ENCODE data around the gene RECK.

Gene RECK

GRCh38 chr9:36023260-36024048 lies 13.3 kb upstream of the RECK start:
- DNase-seq (ENCODE audit: low read depth, low spot score): peak; percentile 26
- no peak overlapping the region for H3K27ac ChIP-seq

- H3K27ac ChIP-seq: peak overlapping the region; percentile 46
- peak; percentile 56 for DNase-seq (ENCODE audit: low read depth, low spot score)
These were observed 11.0 kb upstream of the RECK start for GRCh38 chr9:36025746-36026145.

- peak overlapping the region; percentile 42 for H3K27ac ChIP-seq
- DNase-seq (ENCODE audit: low read depth, low spot score): no peak
These were observed 7.5 kb upstream of the RECK start for GRCh38 chr9:36029202-36029601.

- H3K27ac ChIP-seq: peak overlapping the region; percentile 42
- peak; percentile 80 for DNase-seq (ENCODE audit: low read depth, low spot score)
These were observed 6.8 kb upstream of the RECK start for GRCh38 chr9:36029765-36030528.

- no peak overlapping the region for H3K27ac ChIP-seq
- DNase-seq (ENCODE audit: low read depth, low spot score): no peak
These were observed 5.8 kb upstream of the RECK start for GRCh38 chr9:36030871-36031270.

DNA sequence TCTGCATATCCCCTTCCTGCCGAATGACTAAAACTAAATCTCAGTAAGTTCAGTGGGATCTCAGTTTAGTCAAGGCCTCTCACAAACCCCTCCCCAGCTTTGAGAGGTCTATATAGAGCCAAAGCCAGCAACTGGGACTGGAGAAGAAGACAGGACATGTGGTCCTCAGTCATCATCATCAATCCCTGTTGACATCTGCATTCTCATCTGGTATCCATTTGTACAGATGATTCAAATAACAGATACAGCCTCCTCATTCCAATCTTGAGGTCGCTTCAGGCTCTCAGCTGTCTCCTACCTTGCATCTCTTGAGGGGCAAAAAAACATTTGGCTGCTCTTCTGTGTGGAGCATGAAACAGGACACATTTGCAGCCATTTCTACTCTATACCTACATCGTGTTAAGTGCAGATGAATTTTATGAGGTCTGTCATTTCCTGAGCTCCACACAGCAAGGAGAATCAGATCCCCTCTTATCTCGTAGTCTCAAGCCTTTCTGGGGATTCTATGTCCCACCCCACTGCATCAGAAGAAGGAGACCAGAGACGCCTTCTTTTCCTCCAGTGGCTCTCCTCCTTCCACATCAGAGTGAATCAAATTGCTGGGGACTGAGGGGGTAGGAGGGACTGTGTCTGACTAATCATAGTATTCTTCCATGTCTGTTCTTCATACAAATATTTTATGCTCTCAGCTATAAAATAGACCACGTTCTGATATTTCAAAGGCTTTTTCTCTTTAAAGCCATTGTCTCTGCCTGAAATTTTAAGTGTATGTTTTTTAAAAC lies 4.7 kb upstream of the RECK start:
- no peak for DNase-seq (ENCODE audit: low read depth, low spot score)

DNA sequence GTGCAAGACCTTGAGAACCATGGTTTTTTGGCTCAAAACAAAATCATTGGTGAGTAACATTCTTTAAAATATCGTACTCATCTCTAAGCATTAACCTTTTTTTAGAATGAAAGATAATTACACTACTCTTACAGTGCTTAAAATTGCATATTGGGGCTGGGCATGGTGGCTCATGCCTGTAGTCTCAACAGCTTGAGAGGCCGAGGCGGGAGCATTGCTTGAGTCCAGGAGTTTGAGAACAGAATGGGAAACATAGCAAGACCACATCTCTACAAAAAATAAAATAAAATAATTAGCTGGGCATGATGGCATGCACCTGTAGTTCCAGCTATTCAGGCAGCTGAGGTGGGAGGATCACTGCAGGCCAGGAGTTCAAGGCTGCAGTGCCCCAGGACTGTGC lies 2.9 kb upstream of the RECK start:
- H3K27ac ChIP-seq: no peak overlapping the region
- no peak for DNase-seq (ENCODE audit: low read depth, low spot score)

More for the DNA sequence above, 4.7 kb upstream of the RECK start:
- H3K27ac ChIP-seq: no peak overlapping the region

- H3K27ac ChIP-seq: no peak overlapping the region
- DNase-seq (ENCODE audit: low read depth, low spot score): no peak
These were observed 2.5 kb upstream of the RECK start for GRCh38 chr9:36034234-36034633.

- H3K27ac ChIP-seq: no peak overlapping the region
- no peak for DNase-seq (ENCODE audit: low read depth, low spot score)
These were observed 1.7 kb upstream of the RECK start for GRCh38 chr9:36035006-36035405.

GRCh38 chr9:36036253-36036779 lies 397 bp upstream of the RECK start:
- H3K27ac ChIP-seq: no peak overlapping the region
- DNase-seq (ENCODE audit: low read depth, low spot score): no peak

DNA sequence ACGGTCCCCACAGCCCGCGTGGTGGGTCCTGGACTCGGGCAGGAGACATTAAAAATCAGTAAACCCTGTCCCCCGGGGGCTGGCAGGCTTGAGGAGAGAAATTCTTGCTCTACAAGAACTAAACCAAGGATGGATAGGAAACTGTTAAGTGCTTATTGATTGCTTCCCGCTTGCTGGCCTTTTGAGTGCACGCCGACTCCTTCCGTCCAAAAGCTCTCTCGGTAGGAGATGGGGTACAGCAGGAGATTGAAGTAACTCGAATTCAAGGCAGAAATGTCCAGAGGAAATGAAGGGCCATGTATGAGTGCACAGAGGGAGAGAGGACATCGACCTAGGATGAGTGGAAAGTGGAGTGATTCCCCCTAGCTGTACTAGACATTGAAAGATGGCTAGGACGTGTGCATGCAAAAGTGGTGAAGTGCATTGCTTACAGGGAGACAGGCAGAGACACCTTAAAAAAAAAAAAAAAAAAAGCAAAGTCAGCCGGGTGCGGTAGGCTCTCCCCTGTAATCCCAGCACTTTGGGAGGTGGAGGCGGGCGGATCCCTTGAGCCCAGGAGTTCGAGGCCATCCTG lies 923 bp downstream of the RECK start:
- DNase-seq (ENCODE audit: low read depth, low spot score): no peak
- no peak overlapping the region for H3K27ac ChIP-seq

- H3K27ac ChIP-seq: no peak overlapping the region
- no peak for DNase-seq (ENCODE audit: low read depth, low spot score)
These were observed 2.4 kb downstream of the RECK start for GRCh38 chr9:36039121-36039520.

DNA sequence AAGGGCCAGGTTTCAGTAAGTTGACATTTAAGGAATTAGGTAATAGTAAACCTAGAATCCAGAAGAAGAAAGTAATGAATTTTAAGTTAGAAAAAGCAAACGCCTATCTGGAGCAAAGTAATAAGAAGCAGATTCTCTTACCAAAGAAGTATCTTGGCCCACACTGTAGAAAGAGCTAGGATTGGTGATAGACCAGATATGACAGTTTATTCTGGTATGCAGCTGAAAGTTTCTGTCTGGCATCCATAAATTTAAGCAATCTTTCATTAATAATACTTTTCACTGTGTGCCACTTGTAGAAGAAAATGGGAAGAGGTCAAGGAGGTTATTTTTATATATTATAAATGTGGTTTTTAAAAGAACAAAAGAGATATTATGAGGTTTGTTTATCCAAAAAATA lies 3.0 kb downstream of the RECK start:
- no peak for DNase-seq (ENCODE audit: low read depth, low spot score)
- peak overlapping the region; percentile 4 for H3K27ac ChIP-seq

DNA sequence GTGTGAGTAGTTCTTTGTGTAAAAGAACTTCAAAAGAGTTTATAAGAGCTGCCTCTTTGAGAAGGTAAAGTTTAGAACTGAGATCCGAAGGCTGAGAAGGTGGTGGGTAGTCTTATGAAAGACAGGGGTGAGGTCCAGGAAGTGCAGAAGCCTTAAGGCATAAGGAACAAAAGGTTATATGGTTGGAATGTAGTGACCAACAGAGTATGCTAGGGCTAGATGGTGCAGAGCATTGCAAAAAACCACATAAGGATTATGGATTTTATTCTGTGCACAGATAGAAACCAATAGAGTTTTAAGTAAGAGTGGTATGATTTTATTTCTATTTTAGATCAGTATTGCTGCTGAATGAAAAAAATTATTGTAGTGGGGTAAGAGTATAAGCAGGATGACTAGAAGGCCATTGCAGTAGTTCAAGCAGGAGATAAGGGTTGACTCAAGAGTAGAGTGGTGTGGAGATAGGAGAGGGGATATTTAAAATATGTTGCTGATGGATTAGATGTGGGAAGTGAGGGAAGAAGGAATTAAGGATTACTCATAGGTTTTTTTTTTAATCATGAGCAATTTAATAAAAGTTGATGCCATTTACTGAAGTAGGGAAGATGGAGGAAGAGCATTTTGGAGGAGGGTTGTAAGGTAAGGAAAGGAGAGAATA lies 3.7 kb downstream of the RECK start:
- peak overlapping the region; percentile 4 for H3K27ac ChIP-seq
- DNase-seq (ENCODE audit: low read depth, low spot score): no peak

DNA sequence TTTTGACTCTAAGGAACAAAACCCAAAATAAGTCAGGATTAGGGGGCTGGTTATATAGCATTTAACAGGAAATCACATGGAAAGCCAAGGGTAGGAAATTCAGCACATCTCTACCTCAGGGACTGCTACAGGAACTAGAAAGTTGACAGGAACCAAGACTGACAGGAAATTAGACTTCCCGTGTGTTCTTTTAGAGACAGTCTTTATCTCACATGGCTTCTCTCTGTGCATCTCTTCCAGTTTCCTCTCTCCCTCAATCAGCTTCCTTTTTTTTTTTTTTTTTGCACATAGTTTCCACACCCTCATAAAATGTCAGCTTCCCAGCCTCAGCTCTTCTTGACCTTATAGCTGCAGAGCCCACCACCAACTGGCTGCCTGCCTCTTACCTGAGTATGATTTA lies 4.8 kb downstream of the RECK start:
- DNase-seq (ENCODE audit: low read depth, low spot score): no peak
- no peak overlapping the region for H3K27ac ChIP-seq

- DNase-seq (ENCODE audit: low read depth, low spot score): no peak
- H3K27ac ChIP-seq: no peak overlapping the region
These were observed 8.9 kb downstream of the RECK start for GRCh38 chr9:36045610-36046009.

- no peak overlapping the region for H3K27ac ChIP-seq
- DNase-seq (ENCODE audit: low read depth, low spot score): no peak
These were observed 10.2 kb downstream of the RECK start for GRCh38 chr9:36046923-36047322.

- no peak overlapping the region for H3K27ac ChIP-seq
- DNase-seq (ENCODE audit: low read depth, low spot score): no peak
These were observed 12.7 kb downstream of the RECK start for GRCh38 chr9:36049408-36049807.

DNA sequence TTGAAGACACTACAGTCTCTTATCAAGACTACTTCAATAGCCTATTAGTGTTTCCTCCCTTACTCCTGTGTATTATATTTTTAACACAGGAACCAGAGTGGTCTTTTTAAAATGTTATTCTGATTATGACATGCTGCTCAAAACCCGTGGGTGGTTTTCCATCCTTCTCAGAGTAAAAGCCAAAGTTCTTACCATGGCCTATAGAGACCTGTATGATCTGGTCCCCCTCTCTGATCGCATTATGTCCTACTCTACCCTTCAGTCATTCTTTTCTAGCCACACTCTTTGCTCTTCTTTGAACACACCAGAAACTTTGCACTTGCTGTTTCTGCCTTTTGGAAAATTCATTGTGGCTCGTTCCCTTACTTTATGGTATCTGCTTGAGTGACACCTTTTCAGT lies 13.8 kb downstream of the RECK start:
- no peak overlapping the region for H3K27ac ChIP-seq
- no peak for DNase-seq (ENCODE audit: low read depth, low spot score)

GRCh38 chr9:36051317-36051716 lies 14.6 kb downstream of the RECK start:
- no peak overlapping the region for H3K27ac ChIP-seq
- no peak for DNase-seq (ENCODE audit: low read depth, low spot score)

Data from epithelial cell of prostate (primary cell).